KMS-11 (cell line): Measurements from ENCODE around the gene CD248.

Experiments
- H2AFZ ChIP-seq: fragments of 200-600 bp; sonication (generic); 2 replicates; pipeline ENCODE4 v1.6.1; 2016; ENCODE audit warnings: antibody characterized with exemption, mixed run types, low read depth
- H3K27ac ChIP-seq: fragments of 200-600 bp; sonication (generic); 2 replicates; pipeline ENCODE4 v1.6.1; 2016; ENCODE audit warnings: mild to moderate bottlenecking, mixed run types
- H3K27me3 ChIP-seq: fragments of 200-600 bp; sonication (generic); 2 replicates; pipeline ENCODE4 v1.6.1; 2017; ENCODE audit warnings: mild to moderate bottlenecking, low read depth, mixed run types, moderate library complexity; ENCODE audit not compliant: insufficient read depth
- H3K36me3 ChIP-seq: fragments of 200-600 bp; sonication (generic); 2 replicates; pipeline ENCODE4 v1.6.1; 2017; ENCODE audit warnings: mild to moderate bottlenecking, mixed run types; ENCODE audit not compliant: insufficient read depth
- H3K4me1 ChIP-seq: fragments of 200-600 bp; sonication (generic); 2 replicates; pipeline ENCODE4 v1.6.1; 2016; ENCODE audit warnings: mild to moderate bottlenecking, low read depth, mixed run types; ENCODE audit not compliant: poor library complexity, severe bottlenecking
- H3K4me2 ChIP-seq: fragments of 200-600 bp; sonication (generic); 2 replicates; pipeline ENCODE4 v1.7.0; 2016; ENCODE audit warnings: mild to moderate bottlenecking, mixed run types
- H3K4me3 ChIP-seq: fragments of 200-600 bp; sonication (generic); IDR thresholded peaks from 2 replicates; pipeline ENCODE4 v1.6.1; 2017; ENCODE audit warnings: low read depth, low read length, mixed read lengths; ENCODE audit not compliant: insufficient read depth
- H3K79me2 ChIP-seq: fragments of 200-600 bp; sonication (generic); 2 replicates; pipeline ENCODE4 v1.6.1; 2016; ENCODE audit warnings: low read depth, mixed run types; ENCODE audit not compliant: insufficient read depth
- H3K9ac ChIP-seq: fragments of 200-600 bp; sonication (generic); 2 replicates; pipeline ENCODE4 v1.6.1; 2016; ENCODE audit warnings: mild to moderate bottlenecking, mixed run types
- H4K20me1 ChIP-seq: fragments of 200-600 bp; sonication (generic); 2 replicates; pipeline ENCODE4 v1.6.1; 2016; ENCODE audit warnings: mild to moderate bottlenecking, mixed run types; ENCODE audit not compliant: insufficient read depth
- CTCF ChIP-seq: fragments of 200-600 bp; sonication (generic); conservative IDR thresholded peaks from 2 replicates; pipeline ENCODE4 v1.6.1; 2017; ENCODE audit warnings: low read depth, mild to moderate bottlenecking, antibody characterized with exemption, low read length, moderate library complexity, mixed read lengths

CD248 gene

GRCh38 chr11:66328302-66329144 is 11.7 kb upstream of the CD248 start:
- Histone ChIP-seq H3K27ac (no peak overlapping the region), H3K4me1 (peaks cover 10% of the 10 kb centered on the region), H2AFZ (peak overlapping the region; percentile 69), H3K36me3 (no peaks in the 10 kb centered on the region), H3K4me2 (no peak overlapping the region; the same call in 1 of the 2 replicates), H3K9ac (no peak overlapping the region; the same call in 1 of the 2 replicates), H4K20me1 (no peaks in the 10 kb centered on the region), H3K4me3 (no peak overlapping the region), H3K79me2 (no peaks in the 10 kb centered on the region), H3K27me3 (peaks cover 21% of the 10 kb centered on the region; the same call in 1 of the 2 replicates)
- TF ChIP-seq CTCF, result peak; percentile 91

- Histone ChIP-seq H4K20me1 (no peaks in the 10 kb centered on the region), H3K79me2 (no peaks in the 10 kb centered on the region), H3K27me3 (peaks cover 18% of the 10 kb centered on the region; the same call in 1 of the 2 replicates), H3K4me2 (no peak overlapping the region; the same call in 1 of the 2 replicates), H3K9ac (no peak overlapping the region; the same call in 1 of the 2 replicates), H3K36me3 (no peaks in the 10 kb centered on the region), H3K4me1 (peaks cover 10% of the 10 kb centered on the region), H3K27ac (no peak overlapping the region), H3K4me3 (no peak overlapping the region), H2AFZ (peak overlapping the region; percentile 69)
- TF ChIP-seq CTCF, result no peak
Measured at GRCh38 chr11:66328031-66328301, 11.1 kb upstream of the CD248 start.

- no peak overlapping the region for H3K4me3 ChIP-seq
- no peaks in the 10 kb centered on the region for H3K79me2 ChIP-seq
- peaks cover 12% of the 10 kb centered on the region; the same call in 1 of the 2 replicates for H3K27me3 ChIP-seq
- H3K36me3 ChIP-seq, result no peaks in the 10 kb centered on the region
- TF ChIP-seq CTCF, result no peak
- no peaks in the 10 kb centered on the region for H4K20me1 ChIP-seq
- H3K9ac ChIP-seq, result no peak overlapping the region; the same call in 1 of the 2 replicates
- H3K27ac ChIP-seq, result no peak overlapping the region
- H3K4me2 ChIP-seq, result no peak overlapping the region; the same call in 1 of the 2 replicates
- H3K4me1 ChIP-seq, result peaks cover 10% of the 10 kb centered on the region
- peak overlapping the region; percentile 69 for H2AFZ ChIP-seq
Measured at GRCh38 chr11:66327171-66328030, 10.6 kb upstream of the CD248 start.

GRCh38 chr11:66326261-66327111 is 9.6 kb upstream of the CD248 start:
- Histone ChIP-seq H3K79me2 (no peaks in the 10 kb centered on the region), H3K9ac (no peak overlapping the region), H3K27me3 (peaks cover 4% of the 10 kb centered on the region; the same call in 1 of the 2 replicates), H3K4me1 (peaks cover 10% of the 10 kb centered on the region), H3K27ac (no peak overlapping the region), H3K4me3 (no peak overlapping the region), H4K20me1 (no peaks in the 10 kb centered on the region), H2AFZ (no peak overlapping the region), H3K4me2 (no peak overlapping the region), H3K36me3 (no peaks in the 10 kb centered on the region)
- no peak for TF ChIP-seq CTCF
